Measurements from ENCODE around the gene CLEC4M.
"Not testable (repeated sequence)": the region's sequence is repeated elsewhere in the genome, so short reads cannot be mapped to it uniquely, and the experiment has no call there.

The CLEC4M gene

GRCh38 chr19:7816040-7816439 lies 53.0 kb downstream of the CLEC4M start:
- DNase-seq, result not testable (repeated sequence)

GRCh38 chr19:7817801-7818200 lies 54.8 kb downstream of the CLEC4M start:
- no peak for DNase-seq

GRCh38 chr19:7818806-7819205 lies 55.8 kb downstream of the CLEC4M start:
- no peak for DNase-seq

Measured in fibroblast of skin of right quadriceps (primary cell).